K562 (cell line): ENCODE data around the gene FDPS. TPM values are rescaled to one million over a fixed set of nuclear protein-coding genes. Genes with fewer than 3 reads are reported as not detected.

Experiments
- BCLAF1 ChIP-seq, 2 experiments: fragments of 450-650 bp in 1 of 2; IDR thresholded peaks; 2 replicates each; pipeline ENCODE4 v1.6.1; 2011 to 2017; ENCODE audit warnings: low read depth in 2 of 2, antibody characterized with exemption in 1 of 2, borderline replicate concordance in 1 of 2, low read length in 1 of 2, mild to moderate bottlenecking in 1 of 2, mixed read lengths in 1 of 2; ENCODE audit not compliant: control insufficient read depth in 1 of 2
- CBX2 ChIP-seq: fragments of 200-600 bp; sonication (generic); IDR thresholded peaks from one replicate; pipeline ENCODE4 v1.6.1; 2012; ENCODE audit warnings: mild to moderate bottlenecking, low read length, inconsistent platforms; ENCODE audit not compliant: insufficient read depth, poor library complexity, severe bottlenecking
- HBP1 ChIP-seq: fragments of 450-650 bp; formaldehyde crosslinking; IDR thresholded peaks from 2 replicates; pipeline ENCODE4 v1.4.0; 2022; ENCODE audit warnings: missing genetic modification characterization
- HDAC2 ChIP-seq: fragments of 450-650 bp; IDR thresholded peaks from 2 replicates; pipeline ENCODE4 v1.6.1; 2016; ENCODE audit warnings: mild to moderate bottlenecking
- NCOR1 ChIP-seq: fragments of 450-650 bp; IDR thresholded peaks from 2 replicates; pipeline ENCODE4 v1.6.1; 2016; ENCODE audit warnings: mild to moderate bottlenecking, moderate library complexity
- RNF2 ChIP-seq: sonication (generic); IDR thresholded peaks from 2 replicates; pipeline ENCODE4 v1.6.1; 2016
- SRF ChIP-seq, 2 experiments: fragments of 250-450, 450-650 bp in 1 of 2; sonication (Bioruptor Pico) in 1 of 2; sonication (generic) in 1 of 2; formaldehyde crosslinking; IDR thresholded peaks; 2 replicates each; pipeline versions ENCODE4 v1.5.0 to v1.5.1; 2020 to 2022; ENCODE audit warnings: mild to moderate bottlenecking in 1 of 2, missing genetic modification reagents in 1 of 2
- THAP7 ChIP-seq: fragments of 250-450 bp; sonication (Bioruptor Pico); IDR thresholded peaks from 2 replicates; pipeline ENCODE4 v1.5.0; 2021
- ZBTB9 ChIP-seq: fragments of 450-650 bp; formaldehyde crosslinking; IDR thresholded peaks from 2 replicates; pipeline ENCODE4 v1.4.0; 2020; ENCODE audit warnings: mild to moderate bottlenecking, moderate library complexity
- ZNF316 ChIP-seq: fragments of 450-650 bp; IDR thresholded peaks from 2 replicates; pipeline ENCODE4 v1.6.1; 2016
- polyA plus RNA-seq, 8 experiments: library from polyadenylated mRNA; depleted of rRNA in 4 of 8; stranded (reverse) in 5 of 8; unstranded in 3 of 8; fragments of >200 nt; fragmentation: Nextera tagmentation in 2 of 8; fragmentation: Illumina TruSeq in 1 of 8; extraction: Ambion mirVana in 2 of 8; extraction: Trizol in 1 of 8; gene quantifications; 2 replicates each; pipeline versions ENCODE4 v1.2.1 to v1.2.3, GENCODE V29; 2011 to 2014; ENCODE audit warnings: inconsistent platforms in 1 of 8, missing spikeins in 1 of 8
- total RNA-seq, 7 experiments: library from RNA; depleted of rRNA in 6 of 7; stranded (reverse); fragments of >200 nt in 6 of 7; fragmentation: Illumina TruSeq in 2 of 7; extraction: Trizol in 2 of 7; gene quantifications; 2 replicates each; pipeline versions ENCODE4 v1.2.1 to v1.2.3, GENCODE V29; 2011 to 2021; ENCODE audit warnings: low replicate concordance in 1 of 7
- TF ChIP-seq, protein P1 (sequence below), 2 experiments: fragments of 450-650 bp; IDR thresholded peaks; 2 replicates each; pipeline ENCODE4 v1.6.1; 2016; ENCODE audit warnings: mild to moderate bottlenecking in 2 of 2, borderline replicate concordance in 1 of 2, low read depth in 1 of 2, moderate library complexity in 1 of 2

FDPS gene
- total and polyA plus RNA-seq, 9 of the 15 experiments (the other 6 are each of a cell fraction or from before 2014, with no cell fraction given): 247 to 884 (median 360) TPM

DNA sequence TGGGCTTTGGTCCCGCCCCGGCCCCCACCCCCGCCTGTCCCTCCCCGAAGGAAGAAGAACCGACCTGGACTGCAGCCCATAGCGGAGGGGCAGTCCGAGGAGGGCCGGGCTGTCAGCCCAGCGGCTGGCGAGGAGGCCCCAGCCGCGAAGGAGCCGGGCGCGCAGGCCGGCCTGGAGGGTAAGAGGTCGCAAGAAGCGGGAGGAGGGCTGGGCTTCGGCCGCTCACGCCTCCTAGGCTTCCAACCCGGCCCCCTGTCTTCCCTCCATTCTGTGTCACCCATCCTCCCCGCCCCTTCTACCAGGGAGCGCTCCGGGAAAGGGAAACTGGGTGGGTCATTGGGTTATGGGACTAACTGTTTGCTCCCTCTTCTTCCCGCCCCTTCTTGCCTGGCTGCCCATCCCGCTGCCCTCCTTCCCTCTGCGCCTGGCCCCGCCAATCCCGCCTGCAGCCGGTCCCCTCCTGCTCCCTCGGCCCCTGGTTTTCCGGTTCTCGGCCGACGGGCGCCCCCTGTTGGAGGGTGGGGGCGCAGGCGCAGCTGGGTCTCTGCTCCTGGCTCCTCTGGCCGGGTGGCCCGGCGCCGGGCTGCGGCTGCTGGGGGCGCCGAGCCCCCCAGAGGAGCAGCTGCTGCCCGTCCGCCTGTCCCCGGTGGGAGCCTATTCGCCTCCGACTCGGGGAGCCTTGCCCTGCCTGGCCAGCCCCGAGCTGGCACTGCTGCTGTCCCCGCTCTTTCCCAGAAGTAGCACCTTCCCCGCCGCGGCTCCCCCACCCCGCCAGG, 14.5 kb downstream of the FDPS start (continued):
- TF ChIP-seq, protein P1, sequence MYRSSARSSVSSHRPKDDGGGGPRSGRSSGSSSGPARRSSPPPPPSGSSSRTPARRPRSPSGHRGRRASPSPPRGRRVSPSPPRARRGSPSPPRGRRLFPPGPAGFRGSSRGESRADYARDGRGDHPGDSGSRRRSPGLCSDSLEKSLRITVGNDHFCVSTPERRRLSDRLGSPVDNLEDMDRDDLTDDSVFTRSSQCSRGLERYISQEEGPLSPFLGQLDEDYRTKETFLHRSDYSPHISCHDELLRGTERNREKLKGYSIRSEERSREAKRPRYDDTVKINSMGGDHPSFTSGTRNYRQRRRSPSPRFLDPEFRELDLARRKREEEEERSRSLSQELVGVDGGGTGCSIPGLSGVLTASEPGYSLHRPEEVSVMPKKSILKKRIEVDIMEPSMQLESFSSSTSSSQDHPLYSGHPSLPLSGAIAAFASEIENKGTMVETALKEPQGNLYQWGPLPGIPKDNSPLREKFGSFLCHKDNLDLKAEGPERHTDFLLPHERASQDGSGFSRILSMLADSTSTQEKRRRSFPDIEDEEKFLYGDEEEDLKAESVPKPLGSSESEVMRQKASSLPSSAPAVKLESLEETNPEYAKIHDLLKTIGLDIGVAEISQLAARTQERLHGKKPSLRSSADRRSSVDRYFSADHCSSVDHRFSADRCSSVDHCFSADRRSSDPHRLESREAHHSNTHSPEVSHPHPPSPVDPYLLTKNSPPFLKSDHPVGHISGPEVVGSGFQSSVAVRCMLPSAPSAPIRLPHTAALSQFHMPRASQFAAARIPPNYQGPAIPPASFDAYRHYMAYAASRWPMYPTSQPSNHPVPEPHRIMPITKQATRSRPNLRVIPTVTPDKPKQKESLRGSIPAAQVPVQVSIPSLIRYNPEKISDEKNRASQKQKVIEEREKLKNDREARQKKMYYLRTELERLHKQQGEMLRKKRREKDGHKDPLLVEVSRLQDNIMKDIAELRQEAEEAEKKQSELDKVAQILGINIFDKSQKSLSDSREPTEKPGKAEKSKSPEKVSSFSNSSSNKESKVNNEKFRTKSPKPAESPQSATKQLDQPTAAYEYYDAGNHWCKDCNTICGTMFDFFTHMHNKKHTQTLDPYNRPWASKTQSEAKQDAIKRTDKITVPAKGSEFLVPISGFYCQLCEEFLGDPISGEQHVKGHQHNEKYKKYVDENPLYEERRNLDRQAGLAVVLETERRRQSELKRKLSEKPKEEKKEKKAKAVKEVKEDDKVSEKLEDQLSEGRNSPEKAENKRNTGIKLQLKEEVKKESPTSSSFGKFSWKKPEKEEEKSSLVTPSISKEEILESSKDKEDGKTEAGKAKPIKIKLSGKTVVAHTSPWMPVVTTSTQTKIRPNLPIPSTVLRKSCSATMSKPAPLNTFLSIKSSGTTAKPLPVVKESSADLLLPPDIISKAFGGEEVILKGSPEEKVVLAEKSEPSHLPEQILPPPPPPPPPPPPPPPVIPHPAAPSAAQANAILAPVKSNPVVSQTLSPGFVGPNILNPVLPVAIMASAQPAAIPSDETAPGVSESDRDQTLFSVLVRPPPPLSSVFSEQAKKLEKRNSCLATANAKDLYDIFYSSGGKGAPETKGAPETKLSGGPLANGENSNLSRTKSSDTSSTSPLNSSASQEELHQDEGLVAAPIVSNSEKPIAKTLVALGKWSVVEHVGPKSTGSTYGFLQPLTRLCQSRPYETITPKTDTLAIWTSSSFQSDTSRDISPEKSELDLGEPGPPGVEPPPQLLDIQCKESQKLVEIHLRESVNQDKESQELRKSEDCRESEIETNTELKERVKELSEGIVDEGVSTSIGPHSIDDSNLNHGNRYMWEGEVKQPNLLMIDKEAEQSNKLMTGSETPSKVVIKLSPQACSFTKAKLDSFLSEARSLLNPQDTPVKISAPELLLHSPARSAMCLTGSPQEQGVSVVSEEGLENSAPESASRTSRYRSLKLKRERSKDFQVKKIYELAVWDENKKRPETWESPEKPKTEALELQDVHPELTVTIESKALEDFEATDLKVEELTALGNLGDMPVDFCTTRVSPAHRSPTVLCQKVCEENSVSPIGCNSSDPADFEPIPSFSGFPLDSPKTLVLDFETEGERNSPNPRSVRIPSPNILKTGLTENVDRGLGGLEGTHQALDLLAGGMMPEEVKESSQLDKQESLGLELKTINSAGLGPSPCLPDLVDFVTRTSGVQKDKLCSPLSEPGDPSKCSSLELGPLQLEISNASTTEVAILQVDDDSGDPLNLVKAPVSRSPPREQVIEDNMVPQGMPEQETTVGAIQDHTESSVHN (IDR thresholded peaks at IDR 0.05; ENCODE audit: borderline replicate concordance in 1 of 2, low read depth in 1 of 2): no peak
- TF ChIP-seq THAP7 (CRISPR knock-in tag) (no peak), HBP1 (CRISPR knock-in tag) (peak; percentile 34; the same call in 1 of the 2 replicates), CBX2 (no peak), HDAC2 (0 out of 2 replicates have a peak, but pooled peaks have one; percentile 59), RNF2 (no peak), ZNF316 (no peak), SRF (CRISPR knock-in tag; IDR thresholded peaks at IDR 0.05) (no peak), ZBTB9 (CRISPR knock-in tag) (no peak), BCLAF1 (IDR thresholded peaks at IDR 0.05; ENCODE audit: borderline replicate concordance in 1 of 2, control insufficient read depth in 1 of 2, low read depth in 2 of 2, low read length in 1 of 2) (no peak), NCOR1 (no peak)
